HG03520 (cell line): Measurements from ENCODE around the gene OGG1.
A peak's percentile ranks its signal among the peaks of the same experiment; 100 is the strongest.

Source experiments
- ATAC-seq: cut with Tn5 transposase; IDR thresholded peaks from one replicate; pipeline ENCODE4 v1.9.1; 2021; ENCODE audit warnings: mild to moderate bottlenecking, moderate library complexity; ENCODE audit not compliant: unreplicated experiment

The OGG1 gene

GRCh38 chr3:9749645-9750555 is at the start of gene OGG1:
Gene OGG1, plus strand, starts transcription at chr3:9749952. Its CDS starts 335 bp downstream, at chr3:9750287.
- peak; percentile 86 for ATAC-seq

GRCh38 chr3:9700536-9700935 is 49.2 kb upstream of the OGG1 start:
- no peak for ATAC-seq

GRCh38 chr3:9701006-9701405 is 48.7 kb upstream of the OGG1 start:
- no peak for ATAC-seq

- ATAC-seq = no peak
These were observed 48.0 kb upstream of the OGG1 start for GRCh38 chr3:9701711-9702110.

GRCh38 chr3:9703240-9703639 is 46.5 kb upstream of the OGG1 start:
- no peak for ATAC-seq

GRCh38 chr3:9703736-9704346 is 45.9 kb upstream of the OGG1 start, which contains the start of gene CPNE9:
Gene CPNE9, plus strand, starts transcription at chr3:9703833. Its CDS starts 164 bp downstream, at chr3:9703997.
- no peak for ATAC-seq

GRCh38 chr3:9704347-9705322 is 45.1 kb upstream of the OGG1 start:
- ATAC-seq = no peak

GRCh38 chr3:9710174-9710739 is 39.5 kb upstream of the OGG1 start:
- ATAC-seq = no peak

- ATAC-seq = no peak
These were observed 37.3 kb upstream of the OGG1 start for GRCh38 chr3:9712415-9712814.

GRCh38 chr3:9713142-9713541 is 36.6 kb upstream of the OGG1 start:
- ATAC-seq = no peak

- no peak for ATAC-seq
These were observed 34.6 kb upstream of the OGG1 start for GRCh38 chr3:9715136-9715535.

- ATAC-seq = no peak
These were observed 33.9 kb upstream of the OGG1 start for GRCh38 chr3:9715764-9716437.

GRCh38 chr3:9716801-9717555 is 32.8 kb upstream of the OGG1 start:
- ATAC-seq = no peak

GRCh38 chr3:9717563-9717962 is 32.2 kb upstream of the OGG1 start:
- no peak for ATAC-seq

- no peak for ATAC-seq
These were observed 31.6 kb upstream of the OGG1 start for GRCh38 chr3:9718118-9718517.

- no peak for ATAC-seq
These were observed 28.6 kb upstream of the OGG1 start for GRCh38 chr3:9721015-9721699.

GRCh38 chr3:9721700-9722060 is 28.1 kb upstream of the OGG1 start:
- no peak for ATAC-seq

GRCh38 chr3:9725775-9726515 is 23.8 kb upstream of the OGG1 start:
- no peak for ATAC-seq
